ENCODE data around the gene CCNE1. TPM values are rescaled to one million over a fixed set of nuclear protein-coding genes. Genes with fewer than 3 reads are reported as not detected.

The CCNE1 gene
- total RNA-seq, 1 experiment from 2014 or later = 26.4 TPM

GRCh38 chr19:29871143-29871542 lies 59.4 kb downstream of the CCNE1 start:
- ATAC-seq = no peak
- in situ Hi-C loops (cut with HindIII; ENCODE audit: low pct_unique_long_range_greater_than_20kb, low sequenced_read_pairs) (no loop called here), intact Hi-C loops (cut with micrococcal nuclease; ENCODE audit: unreplicated experiment) (loop anchor here (5.0 kb wide), 1 partner anchor 99 kb away; no protein-coding TSS in a partner anchor)
- POLR2A ChIA-PET = no interaction called here
- DNase-seq (ENCODE audit: low read depth, low spot score) = no peak
- Histone ChIP-seq H3K4me1 (ENCODE audit: control insufficient read depth, insufficient read depth, low read length) (peaks cover 15% of the 10 kb centered on the region), H3K27me3 (ENCODE audit: control insufficient read depth, insufficient read depth, low read length) (no peaks in the 10 kb centered on the region), H3K36me3 (ENCODE audit: control insufficient read depth, insufficient read depth, low read length) (no peaks in the 10 kb centered on the region), H3K9me3 (ENCODE audit: control insufficient read depth, insufficient read depth, low read depth, low read length) (peaks cover 18% of the 10 kb centered on the region), H3K4me3 (ENCODE audit: low read depth in 2 of 2, low read length in 2 of 2) (no peak overlapping the region), H3K27ac (ENCODE audit: low read length) (no peak overlapping the region)
- no TSS peak for BruUV-seq (replicated peaks)
- CTCF ChIA-PET = no interaction called here
- TF ChIP-seq POLR2AphosphoS5 (IDR thresholded peaks at IDR 0.05; ENCODE audit: low read depth, low read length) (no peak), REST (IDR thresholded peaks at IDR 0.05; ENCODE audit: insufficient read depth in 1 of 2, low read depth in 2 of 2, low read length in 1 of 2) (no peak), CTCF (IDR thresholded peaks at IDR 0.05) (no peak), SIN3A (IDR thresholded peaks at IDR 0.05; ENCODE audit: borderline replicate concordance, insufficient read depth, low read depth, low read length) (no peak), TCF7L2 (IDR thresholded peaks at IDR 0.05; ENCODE audit: low read depth, low read length) (no peak)

- ATAC-seq (no peak), DNase-seq (ENCODE audit: low read depth, low spot score) (no peak)
- Histone ChIP-seq H3K36me3 (ENCODE audit: control insufficient read depth, insufficient read depth, low read length) (no peaks in the 10 kb centered on the region), H3K4me3 (ENCODE audit: low read depth in 2 of 2, low read length in 2 of 2) (no peak overlapping the region), H3K4me1 (ENCODE audit: control insufficient read depth, insufficient read depth, low read length) (peaks cover 15% of the 10 kb centered on the region), H3K9me3 (ENCODE audit: control insufficient read depth, insufficient read depth, low read depth, low read length) (peaks cover 13% of the 10 kb centered on the region; the same call in 1 of the 2 replicates), H3K27ac (ENCODE audit: low read length) (no peak overlapping the region), H3K27me3 (ENCODE audit: control insufficient read depth, insufficient read depth, low read length) (no peaks in the 10 kb centered on the region)
- no TSS peak for BruUV-seq (replicated peaks)
- POLR2A ChIA-PET = interaction anchor here (0.6 kb wide), 1 partner anchor 85 kb away, joined by 8 read pairs; no protein-coding TSS in a partner anchor
- in situ Hi-C loops (cut with HindIII; ENCODE audit: low pct_unique_long_range_greater_than_20kb, low sequenced_read_pairs) (no loop called here), intact Hi-C loops (cut with micrococcal nuclease; ENCODE audit: unreplicated experiment) (loop anchor here (5.0 kb wide), 1 partner anchor 100 kb away; no protein-coding TSS in a partner anchor)
- TF ChIP-seq TCF7L2 (IDR thresholded peaks at IDR 0.05; ENCODE audit: low read depth, low read length) (no peak), POLR2AphosphoS5 (IDR thresholded peaks at IDR 0.05; ENCODE audit: low read depth, low read length) (no peak), REST (IDR thresholded peaks at IDR 0.05; ENCODE audit: insufficient read depth in 1 of 2, low read depth in 2 of 2, low read length in 1 of 2) (no peak), CTCF (IDR thresholded peaks at IDR 0.05) (peak; percentile 70)
- CTCF ChIA-PET = interaction anchor here (0.5 to 1.3 kb wide), 4 partner anchors 14 to 502 kb away, joined by 3 to 7 read pairs (median 4); no protein-coding TSS in a partner anchor
Observed at GRCh38 chr19:29872224-29872731, 60.5 kb downstream of the CCNE1 start.
